GM12892 (cell line): ENCODE results near the gene ADAMTSL1.

Experiments
- POLR2A ChIP-seq: IDR thresholded peaks from 2 replicates; pipeline ENCODE4 v1.6.1; 2011; ENCODE audit warnings: low read depth, low read length, control low read depth
- POLR2AphosphoS5 ChIP-seq: IDR thresholded peaks from 2 replicates; pipeline ENCODE4 v1.6.1; 2011; ENCODE audit warnings: low read depth, low read length, control low read depth
- TAF1 ChIP-seq: IDR thresholded peaks from 2 replicates; pipeline ENCODE4 v1.6.1; 2011; ENCODE audit warnings: low read depth, mild to moderate bottlenecking, control low read depth, low read length, borderline replicate concordance

GRCh38 chr9:18531136-18532065 lies 57.4 kb downstream of the ADAMTSL1 start:
- TF ChIP-seq POLR2A (no peak), POLR2AphosphoS5 (no peak), TAF1 (no peak)
